Hepatocyte (in vitro differentiated cells): ENCODE data around the gene ADCY6. TPM values are rescaled to one million over a fixed set of nuclear protein-coding genes. Genes with fewer than 3 reads are reported as not detected.

ENCODE experiments used
- DNase-seq: peaks from one replicate; pipeline ENCODE4 v3.0.0-alpha.2; 2016; ENCODE audit warnings: low spot score
- H2AFZ ChIP-seq: fragments of 200-600 bp; sonication (generic); 2 replicates; pipeline ENCODE4 v1.6.0; 2016; ENCODE audit warnings: antibody characterized with exemption, mild to moderate bottlenecking
- H3K27ac ChIP-seq: fragments of 200-600 bp; sonication (generic); 2 replicates; pipeline ENCODE4 v1.5.1; 2016; ENCODE audit warnings: mild to moderate bottlenecking
- H3K27me3 ChIP-seq: fragments of 200-600 bp; sonication (generic); 2 replicates; pipeline ENCODE4 v1.6.1; 2016
- H3K36me3 ChIP-seq: fragments of 200-600 bp; sonication (generic); replicated peaks from 2 replicates; pipeline ENCODE4 v1.5.1; 2016; ENCODE audit warnings: low read depth; ENCODE audit not compliant: insufficient read depth
- H3K4me1 ChIP-seq: fragments of 200-600 bp; sonication (generic); 2 replicates; pipeline ENCODE4 v1.5.1; 2016; ENCODE audit warnings: mild to moderate bottlenecking, moderate library complexity; ENCODE audit not compliant: insufficient read depth
- H3K4me2 ChIP-seq: fragments of 200-600 bp; sonication (generic); 2 replicates; pipeline ENCODE4 v1.6.0; 2016
- H3K4me3 ChIP-seq: fragments of 200-600 bp; sonication (generic); 2 replicates; pipeline ENCODE4 v1.5.1; 2016; ENCODE audit warnings: mild to moderate bottlenecking
- H3K79me2 ChIP-seq: fragments of 200-600 bp; sonication (generic); 2 replicates; pipeline ENCODE4 v1.6.0; 2017; ENCODE audit warnings: mild to moderate bottlenecking
- H3K9me2 ChIP-seq: fragments of 200-600 bp; sonication (generic); replicated peaks from 2 replicates; pipeline ENCODE4 v1.6.0; 2017; ENCODE audit warnings: mild to moderate bottlenecking; ENCODE audit not compliant: insufficient read depth
- H3K9me3 ChIP-seq: fragments of 200-600 bp; sonication (generic); 2 replicates; pipeline ENCODE4 v1.5.1; 2016; ENCODE audit warnings: low read depth, mild to moderate bottlenecking
- H4K20me1 ChIP-seq: fragments of 200-600 bp; sonication (generic); 2 replicates; pipeline ENCODE4 v1.6.0; 2016; ENCODE audit warnings: mild to moderate bottlenecking; ENCODE audit not compliant: insufficient read depth, poor library complexity, severe bottlenecking
- EZH2 ChIP-seq: fragments of 200-600 bp; sonication (generic); IDR thresholded peaks from 2 replicates; pipeline ENCODE4 v1.6.1; 2016; ENCODE audit warnings: antibody characterized with exemption, mild to moderate bottlenecking, borderline replicate concordance
- EZH2phosphoT487 ChIP-seq: fragments of 200-600 bp; sonication (generic); IDR thresholded peaks from one replicate; pipeline ENCODE4 v1.6.1; 2018; ENCODE audit warnings: antibody characterized with exemption, mild to moderate bottlenecking, low read depth, moderate library complexity; ENCODE audit not compliant: unreplicated experiment, severe bottlenecking
- WGBS: methylation state at CpG from one replicate; pipeline ENCODE4 v1.1.6; 2016; ENCODE audit warnings: low lambda C conversion rate; ENCODE audit errors: missing lambda C conversion rate; 5-methylcytosine and 5-hydroxymethylcytosine counted together
- polyA plus RNA-seq: library from polyadenylated mRNA; unstranded; fragments of >200 nt; fragmentation: Nextera tagmentation; extraction: Ambion mirVana; gene quantifications from 2 replicates; pipeline ENCODE4 v1.2.1, GENCODE V29; 2016
- total RNA-seq: library from RNA; depleted of rRNA; stranded (reverse); fragments of >200 nt; gene quantifications from 2 replicates; pipeline ENCODE4 v1.2.3, GENCODE V29; 2014
- TF ChIP-seq, protein P1 (sequence below): fragments of 200-600 bp; sonication (generic); IDR thresholded peaks from 2 replicates; pipeline ENCODE4 v1.5.1; 2016; ENCODE audit warnings: antibody characterized with exemption, mild to moderate bottlenecking; ENCODE audit not compliant: poor library complexity

The ADCY6 gene
- total and polyA plus RNA-seq, 2 experiments from 2014 or later, result 22.7 to 37.7 TPM

DNA sequence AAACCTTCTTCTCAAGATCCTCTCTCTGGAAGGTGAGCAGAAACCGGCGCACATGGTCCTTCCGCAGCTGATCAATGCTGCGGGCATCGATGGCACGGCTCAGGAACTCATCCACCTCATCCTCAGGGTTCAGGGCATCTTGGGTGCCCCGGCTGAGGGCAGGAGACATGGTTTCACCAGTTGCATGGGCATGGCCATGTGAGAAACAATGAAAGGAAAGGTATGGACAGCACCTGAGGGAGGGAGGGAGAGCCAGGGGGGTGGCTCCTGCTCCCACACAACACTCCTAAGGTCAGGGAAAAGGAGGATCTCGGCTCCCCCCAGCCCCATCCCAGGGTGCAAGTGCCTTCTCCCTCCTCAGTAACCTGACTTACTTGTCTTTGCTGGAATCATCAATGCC, 13.6 kb downstream of the ADCY6 start:
- Histone ChIP-seq H2AFZ (no peak overlapping the region), H3K4me3 (no peak overlapping the region), H3K79me2 (peaks cover 11% of the 10 kb centered on the region), H3K4me1 (peaks cover 3% of the 10 kb centered on the region), H3K27me3 (no peaks in the 10 kb centered on the region), H3K27ac (no peak overlapping the region), H3K9me3 (no peaks in the 10 kb centered on the region), H3K36me3 (peaks cover 4% of the 10 kb centered on the region), H3K4me2 (no peak overlapping the region), H3K9me2 (no peaks in the 10 kb centered on the region), H4K20me1 (peaks cover 4% of the 10 kb centered on the region)
- TF ChIP-seq, protein P1, sequence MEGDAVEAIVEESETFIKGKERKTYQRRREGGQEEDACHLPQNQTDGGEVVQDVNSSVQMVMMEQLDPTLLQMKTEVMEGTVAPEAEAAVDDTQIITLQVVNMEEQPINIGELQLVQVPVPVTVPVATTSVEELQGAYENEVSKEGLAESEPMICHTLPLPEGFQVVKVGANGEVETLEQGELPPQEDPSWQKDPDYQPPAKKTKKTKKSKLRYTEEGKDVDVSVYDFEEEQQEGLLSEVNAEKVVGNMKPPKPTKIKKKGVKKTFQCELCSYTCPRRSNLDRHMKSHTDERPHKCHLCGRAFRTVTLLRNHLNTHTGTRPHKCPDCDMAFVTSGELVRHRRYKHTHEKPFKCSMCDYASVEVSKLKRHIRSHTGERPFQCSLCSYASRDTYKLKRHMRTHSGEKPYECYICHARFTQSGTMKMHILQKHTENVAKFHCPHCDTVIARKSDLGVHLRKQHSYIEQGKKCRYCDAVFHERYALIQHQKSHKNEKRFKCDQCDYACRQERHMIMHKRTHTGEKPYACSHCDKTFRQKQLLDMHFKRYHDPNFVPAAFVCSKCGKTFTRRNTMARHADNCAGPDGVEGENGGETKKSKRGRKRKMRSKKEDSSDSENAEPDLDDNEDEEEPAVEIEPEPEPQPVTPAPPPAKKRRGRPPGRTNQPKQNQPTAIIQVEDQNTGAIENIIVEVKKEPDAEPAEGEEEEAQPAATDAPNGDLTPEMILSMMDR, result no peak
- TF ChIP-seq EZH2phosphoT487, result no peak
- TF ChIP-seq EZH2, result no peak
- no peak for DNase-seq
- WGBS, result 98% methylated on average over 8 of the region's 8 CpGs

DNA sequence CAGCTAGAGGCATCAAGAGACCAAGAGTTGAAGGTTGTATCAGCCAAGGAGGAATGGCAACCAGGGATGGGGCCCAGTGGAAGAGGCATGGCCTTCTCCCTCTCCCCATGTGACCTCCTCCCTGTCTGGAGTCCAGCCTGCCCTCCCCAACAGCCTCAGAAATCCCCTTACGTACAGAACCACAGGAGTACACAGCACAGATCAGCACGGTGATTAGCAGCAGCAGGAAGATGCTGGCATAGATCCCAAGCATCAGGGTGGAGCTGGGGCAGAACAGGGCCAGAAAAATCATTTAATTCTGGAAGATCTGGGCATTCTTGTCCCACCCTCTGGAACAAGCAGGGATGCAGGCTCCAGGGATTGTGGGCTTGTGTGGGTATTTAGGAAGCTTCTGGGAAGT, 14.4 kb downstream of the ADCY6 start:
- no peak overlapping the region for H3K4me3 ChIP-seq
- WGBS, result 75% methylated on average over 2 of the region's 2 CpGs
- H3K36me3 ChIP-seq, result peaks cover 4% of the 10 kb centered on the region
- no peaks in the 10 kb centered on the region for H3K4me1 ChIP-seq
- no peak overlapping the region for H3K4me2 ChIP-seq
- no peaks in the 10 kb centered on the region for H3K9me2 ChIP-seq
- H2AFZ ChIP-seq, result no peak overlapping the region
- H3K27ac ChIP-seq, result no peak overlapping the region
- no peaks in the 10 kb centered on the region for H3K9me3 ChIP-seq
- H3K27me3 ChIP-seq, result no peaks in the 10 kb centered on the region
- no peak for DNase-seq
- TF ChIP-seq EZH2phosphoT487 (no peak), EZH2 (no peak)
- TF ChIP-seq, protein P1, result no peak
- H4K20me1 ChIP-seq, result peaks cover 4% of the 10 kb centered on the region
- peaks cover 8% of the 10 kb centered on the region for H3K79me2 ChIP-seq

DNA sequence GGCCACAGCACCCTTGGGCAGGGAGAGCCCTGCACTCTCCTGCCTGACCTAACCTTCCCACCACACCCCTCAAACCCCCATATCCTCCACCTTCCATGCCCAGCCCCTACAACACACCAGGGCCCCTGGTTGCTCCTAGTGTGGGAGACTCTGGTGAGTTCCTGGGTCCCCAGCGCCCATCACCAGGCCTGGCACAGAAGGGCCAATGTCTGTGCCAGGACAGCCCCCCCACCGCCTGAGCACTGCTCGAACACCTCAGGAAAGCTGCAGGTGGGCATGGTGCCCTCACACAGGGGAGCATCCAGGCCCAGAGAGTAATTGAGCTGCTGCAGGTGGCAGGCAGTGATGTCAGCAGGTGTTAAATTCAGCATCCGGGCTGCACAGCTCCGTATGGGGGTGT, 15.2 kb downstream of the ADCY6 start:
- H3K4me1 ChIP-seq, result no peaks in the 10 kb centered on the region
- 95% methylated on average over 5 of the region's 5 CpGs for WGBS
- no peak overlapping the region for H2AFZ ChIP-seq
- no peaks in the 10 kb centered on the region for H4K20me1 ChIP-seq
- no peaks in the 10 kb centered on the region for H3K27me3 ChIP-seq
- no peaks in the 10 kb centered on the region for H3K9me2 ChIP-seq
- H3K27ac ChIP-seq, result no peak overlapping the region
- H3K79me2 ChIP-seq, result peaks cover 2% of the 10 kb centered on the region
- DNase-seq, result no peak
- H3K9me3 ChIP-seq, result no peaks in the 10 kb centered on the region
- peaks cover 4% of the 10 kb centered on the region for H3K36me3 ChIP-seq
- TF ChIP-seq EZH2 (no peak), EZH2phosphoT487 (no peak)
- TF ChIP-seq, protein P1, result no peak
- no peak overlapping the region for H3K4me3 ChIP-seq
- no peak overlapping the region for H3K4me2 ChIP-seq
